ENCODE data around the gene MSH3. TPM values are rescaled to one million over a fixed set of nuclear protein-coding genes. Genes with fewer than 3 reads are reported as not detected.

MSH3 gene
- total and polyA plus RNA-seq, 2 of the 8 experiments (the other 6 are each of a cell fraction or from before 2014, with no cell fraction given): 3.6 to 22.6 TPM

DNA sequence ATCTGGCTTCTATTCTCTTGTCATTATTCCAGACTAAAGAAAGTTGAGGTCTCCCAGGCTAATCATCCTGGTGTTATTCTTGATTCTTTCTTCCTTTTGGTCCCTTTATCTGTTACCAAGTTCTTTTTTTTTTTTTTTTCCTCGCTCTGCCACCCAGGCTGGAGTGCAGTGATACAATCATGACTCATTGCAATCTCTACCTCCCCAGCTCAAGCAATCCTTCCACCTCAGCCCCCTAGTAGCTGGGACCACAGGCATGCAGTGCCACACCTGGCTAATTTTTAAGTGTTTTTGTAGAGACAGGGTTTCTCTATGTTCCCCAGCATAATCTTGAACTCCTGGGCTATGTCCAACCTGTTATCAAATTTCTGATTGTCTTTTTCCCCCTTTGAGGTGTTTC lies 126.9 kb downstream of the MSH3 start (continued):
- no peak for TF ChIP-seq E2F6 (IDR thresholded peaks at IDR 0.05)
- no peak for TF ChIP-seq ZNF274 (IDR thresholded peaks at IDR 0.05; ENCODE audit: borderline replicate concordance, extremely low read depth, low read length)
- no peak for TF ChIP-seq TEAD4 (IDR thresholded peaks at IDR 0.05; ENCODE audit: low read depth, low read length)

Measured in H1 (cell line).